Adrenal gland (tissue), 5 donors: Measurements from ENCODE around the gene PLRG1.

Experiments used
- CTCF ChIP-seq, 6 experiments: fragments of 450-650 bp in 4 of 6; fragments of 200-600 bp in 2 of 6; sonication (generic) in 1 of 6; IDR thresholded peaks; 1 replicate in 5 of 6; 2 replicates in 1 of 6; pipeline versions ENCODE4 v1.5.1 to v1.8.0; 2016 to 2021; ENCODE audit warnings: antibody characterized with exemption in 6 of 6, mild to moderate bottlenecking in 2 of 6, moderate library complexity in 1 of 6
- POLR2A ChIP-seq, 2 donors: fragments of 450-650 bp; IDR thresholded peaks; one replicate each; pipeline ENCODE4 v1.6.1; 2017; ENCODE audit warnings: antibody characterized with exemption in 2 of 2, mild to moderate bottlenecking in 2 of 2, moderate library complexity in 1 of 2
- donor health status: DM: no; HTN: no; CAD: no.

GRCh38 chr4:154582723-154583122 lies 32.5 kb upstream of the PLRG1 start:
- TF ChIP-seq POLR2A (IDR thresholded peaks at IDR 0.05) = no peak
- no peak for TF ChIP-seq CTCF (IDR thresholded peaks at IDR 0.05)
